Spinal cord (tissue), 10 donors: ENCODE results near the gene TOB2. TPM values are rescaled to one million over a fixed set of nuclear protein-coding genes. Genes with fewer than 3 reads are reported as not detected.

ENCODE experiments used
- DNase-seq, 6 donors: peaks; one replicate each; pipeline versions ENCODE4 v3.0.0 to v3.0.0-alpha.2; 2013 to 2015; ENCODE audit warnings: low spot score in 6 of 6, low read depth in 4 of 6
- H3K27ac ChIP-seq: one replicate; pipeline ENCODE4 v1.5.1; 2013; ENCODE audit warnings: low read depth, low read length, control low read depth
- H3K27me3 ChIP-seq: one replicate; pipeline ENCODE4 v1.6.1; 2013; ENCODE audit warnings: low read length; ENCODE audit not compliant: control insufficient read depth, insufficient read depth
- H3K36me3 ChIP-seq: one replicate; pipeline ENCODE4 v1.6.1; 2013; ENCODE audit warnings: low read length; ENCODE audit not compliant: control insufficient read depth, insufficient read depth
- H3K4me1 ChIP-seq: one replicate; pipeline ENCODE4 v1.6.1; 2013; ENCODE audit warnings: low read length; ENCODE audit not compliant: control insufficient read depth, insufficient read depth
- H3K4me3 ChIP-seq: one replicate; pipeline ENCODE4 v1.5.1; 2013; ENCODE audit warnings: low read depth, low read length, control low read depth
- H3K9me3 ChIP-seq: one replicate; pipeline ENCODE4 v1.6.1; 2013; ENCODE audit warnings: low read length; ENCODE audit not compliant: control insufficient read depth, insufficient read depth
- whole genome bisulfite sequencing: methylation state at CpG from one replicate; pipeline ENCODE4 v1.1.5; 2013; ENCODE audit warnings: missing lambda C conversion rate; ENCODE audit not compliant: insufficient coverage; 5-methylcytosine and 5-hydroxymethylcytosine counted together
- polyA plus RNA-seq, 2 donors: library from polyadenylated mRNA; unstranded; fragments of 120-200 nt; gene quantifications; one replicate each; pipeline ENCODE4 v1.2.1, GENCODE V29; 2013; ENCODE audit not compliant: insufficient read length in 2 of 2
- total RNA-seq, 2 donors: library from RNA; depleted of rRNA in 1 of 2; stranded (reverse); fragments of 120-200 nt in 1 of 2; fragments of >200 nt in 1 of 2; gene quantifications; one replicate each; pipeline versions ENCODE4 v1.2.3 to v1.2.4, GENCODE V29; 2013 to 2014
- donor health status: healthy.

Gene TOB2
- total and polyA plus RNA-seq, 4 donors, result 17.1 to 45.5 (median 38.9) TPM

- H3K4me1 ChIP-seq, result peaks cover 39% of the 10 kb centered on the region
- WGBS, result 85% methylated on average over 4 of the region's 6 CpGs
- no peak for DNase-seq
- no peak overlapping the region for H3K27ac ChIP-seq
- peaks cover 61% of the 10 kb centered on the region for H3K36me3 ChIP-seq
- H3K9me3 ChIP-seq, result no peaks in the 10 kb centered on the region
- no peak overlapping the region for H3K4me3 ChIP-seq
- H3K27me3 ChIP-seq, result no peaks in the 10 kb centered on the region
Measured at GRCh38 chr22:41431656-41432055, 14.9 kb downstream of the TOB2 start.

DNA sequence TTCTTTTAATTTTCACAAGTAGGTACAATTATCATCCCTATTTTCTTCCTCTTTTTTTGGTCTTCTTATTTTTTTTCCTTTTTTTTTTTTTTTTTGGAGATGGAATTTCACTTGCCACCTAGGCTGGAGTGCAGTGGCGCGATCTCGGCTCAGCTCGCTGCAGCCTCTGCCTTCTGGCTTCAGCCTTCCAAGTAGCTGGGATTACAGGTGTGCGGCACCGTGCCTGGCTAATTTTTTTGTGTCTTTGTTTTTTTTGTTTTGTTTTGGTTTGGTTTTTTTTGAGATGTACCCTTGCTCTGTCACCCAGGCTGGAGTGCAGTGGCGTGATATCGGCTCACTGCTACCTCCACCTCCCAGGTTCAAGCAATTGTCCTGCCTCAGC is 16.7 kb downstream of the TOB2 start:
- Histone ChIP-seq H3K36me3 (peaks cover 59% of the 10 kb centered on the region), H3K4me3 (no peak overlapping the region), H3K9me3 (no peaks in the 10 kb centered on the region), H3K27me3 (no peaks in the 10 kb centered on the region), H3K27ac (no peak overlapping the region), H3K4me1 (peaks cover 22% of the 10 kb centered on the region)
- DNase-seq, result no peak
- 94% methylated on average over 6 of the region's 8 CpGs for WGBS

DNA sequence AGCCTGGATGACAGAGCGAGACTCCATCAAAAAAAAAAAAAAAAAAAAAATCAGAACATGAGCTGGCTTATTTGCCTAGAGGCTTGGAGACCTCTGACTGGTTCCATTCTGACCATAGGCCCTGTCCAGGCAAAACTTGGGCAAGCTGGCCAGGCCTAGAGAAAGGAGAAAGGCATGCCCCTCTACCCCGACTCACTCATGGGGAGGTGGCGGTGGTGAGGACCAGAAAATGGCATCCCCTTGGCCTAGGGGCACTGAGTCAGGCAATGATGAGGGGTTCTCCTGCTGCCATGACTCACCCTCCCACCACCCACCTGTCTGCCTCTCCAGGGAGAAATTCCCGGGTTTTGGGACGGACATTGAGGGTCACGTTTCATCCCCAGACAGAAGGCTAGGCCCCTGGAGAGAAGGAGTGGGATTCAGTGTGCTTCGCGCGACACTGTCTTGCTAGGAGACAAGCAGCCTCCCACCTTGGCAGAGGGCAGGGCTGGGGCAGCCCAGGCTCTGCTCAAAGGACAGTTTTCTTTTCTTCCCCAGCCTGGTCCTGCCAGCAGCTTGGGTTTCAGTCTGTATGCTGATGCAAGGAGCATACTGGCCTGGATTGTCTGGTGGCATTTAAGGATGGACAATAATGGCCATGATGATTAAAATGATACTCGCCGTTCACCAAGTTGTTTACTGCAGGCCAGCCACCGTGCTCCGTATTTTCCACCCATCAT is 17.2 kb downstream of the TOB2 start:
- peaks cover 59% of the 10 kb centered on the region for H3K36me3 ChIP-seq
- H3K4me3 ChIP-seq, result no peak overlapping the region
- DNase-seq, result no peak
- H3K4me1 ChIP-seq, result peaks cover 17% of the 10 kb centered on the region
- no peaks in the 10 kb centered on the region for H3K27me3 ChIP-seq
- no peak overlapping the region for H3K27ac ChIP-seq
- 67% methylated on average over 7 of the region's 13 CpGs for WGBS
- H3K9me3 ChIP-seq, result no peaks in the 10 kb centered on the region

- H3K27ac ChIP-seq, result no peak overlapping the region
- DNase-seq, result no peak
- WGBS, result 100% methylated on average over 1 of the region's 9 CpGs
- peaks cover 14% of the 10 kb centered on the region for H3K4me1 ChIP-seq
- H3K4me3 ChIP-seq, result no peak overlapping the region
- H3K36me3 ChIP-seq, result peaks cover 49% of the 10 kb centered on the region
- no peaks in the 10 kb centered on the region for H3K9me3 ChIP-seq
- H3K27me3 ChIP-seq, result no peaks in the 10 kb centered on the region
Measured at GRCh38 chr22:41425660-41426365, 20.8 kb downstream of the TOB2 start.

GRCh38 chr22:41418717-41419116 is 27.9 kb downstream of the TOB2 start:
- peaks cover 12% of the 10 kb centered on the region for H3K36me3 ChIP-seq
- 100% methylated on average over 5 of the region's 9 CpGs for WGBS
- H3K9me3 ChIP-seq, result no peaks in the 10 kb centered on the region
- H3K4me3 ChIP-seq, result no peak overlapping the region
- H3K27me3 ChIP-seq, result no peaks in the 10 kb centered on the region
- DNase-seq, result no peak
- H3K27ac ChIP-seq, result peak overlapping the region; percentile 50
- H3K4me1 ChIP-seq, result peaks cover 35% of the 10 kb centered on the region

- H3K4me1 ChIP-seq, result peaks cover 41% of the 10 kb centered on the region
- peak in 5 of 6 donors; percentile 62 to 91 (median 76) for DNase-seq
- 48% methylated on average over 12 of the region's 13 CpGs for WGBS
- H3K27me3 ChIP-seq, result no peaks in the 10 kb centered on the region
- no peak overlapping the region for H3K4me3 ChIP-seq
- no peaks in the 10 kb centered on the region for H3K9me3 ChIP-seq
- peak overlapping the region; percentile 50 for H3K27ac ChIP-seq
- H3K36me3 ChIP-seq, result peaks cover 3% of the 10 kb centered on the region
Measured at GRCh38 chr22:41417622-41418390, 28.8 kb downstream of the TOB2 start.

DNA sequence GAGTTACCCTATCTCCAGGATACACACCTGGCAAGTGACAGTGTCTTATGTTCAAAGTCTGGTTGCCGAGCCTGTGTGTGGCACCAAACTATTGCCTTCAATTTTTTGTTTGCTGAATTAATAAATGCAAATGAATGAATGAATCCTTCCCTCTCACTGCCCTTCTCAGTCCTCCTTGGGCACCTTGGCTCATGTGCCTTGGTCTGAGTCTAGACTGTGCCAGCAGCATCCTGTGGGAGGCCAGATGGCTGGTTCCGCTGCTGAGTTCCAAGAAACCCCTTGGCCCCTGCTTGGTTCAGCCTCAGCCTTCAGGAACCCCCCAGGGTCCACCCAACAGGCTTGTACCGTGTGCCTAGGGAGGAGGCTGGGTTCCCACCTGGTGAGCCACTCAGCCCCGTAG is 31.0 kb downstream of the TOB2 start:
- WGBS, result 89% methylated on average over 3 of the region's 4 CpGs
- Histone ChIP-seq H3K4me1 (peaks cover 58% of the 10 kb centered on the region), H3K4me3 (no peak overlapping the region), H3K36me3 (peaks cover 3% of the 10 kb centered on the region), H3K9me3 (no peaks in the 10 kb centered on the region), H3K27me3 (no peaks in the 10 kb centered on the region), H3K27ac (no peak overlapping the region)
- no peak for DNase-seq

GRCh38 chr22:41411021-41411851 is 35.4 kb downstream of the TOB2 start:
- H3K9me3 ChIP-seq, result no peaks in the 10 kb centered on the region
- H3K27ac ChIP-seq, result no peak overlapping the region
- peaks cover 47% of the 10 kb centered on the region for H3K4me1 ChIP-seq
- peaks cover 3% of the 10 kb centered on the region for H3K36me3 ChIP-seq
- WGBS, result 74% methylated on average over 5 of the region's 11 CpGs
- H3K27me3 ChIP-seq, result no peaks in the 10 kb centered on the region
- DNase-seq, result peak in 1 of 6 donors; percentile 28
- H3K4me3 ChIP-seq, result no peak overlapping the region

DNA sequence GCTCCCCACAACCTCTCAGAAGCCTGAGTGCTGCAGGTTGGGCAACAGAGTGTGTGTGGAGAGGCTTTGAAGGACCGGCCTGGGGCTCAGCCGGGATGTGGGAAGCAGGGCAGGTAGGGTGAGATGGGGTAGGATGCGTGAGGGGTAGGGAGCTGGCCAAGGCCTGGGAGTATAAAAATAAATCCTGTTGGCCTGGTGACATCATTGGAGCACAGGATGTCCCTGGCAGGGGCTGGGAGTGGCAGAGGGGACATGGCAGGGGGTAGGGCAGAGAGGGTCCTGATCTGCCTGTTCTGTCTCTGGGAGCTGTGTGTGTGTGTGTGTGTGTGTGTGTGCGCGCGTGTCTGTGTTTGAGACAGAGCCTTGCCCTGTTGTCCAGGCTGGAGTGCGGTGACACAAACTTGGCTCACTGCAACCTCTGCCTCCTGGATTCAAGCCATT is 36.3 kb downstream of the TOB2 start:
- no peak overlapping the region for H3K4me3 ChIP-seq
- WGBS, result 74% methylated on average over 3 of the region's 7 CpGs
- H3K36me3 ChIP-seq, result no peaks in the 10 kb centered on the region
- peaks cover 42% of the 10 kb centered on the region for H3K4me1 ChIP-seq
- DNase-seq, result no peak
- no peaks in the 10 kb centered on the region for H3K27me3 ChIP-seq
- H3K27ac ChIP-seq, result no peak overlapping the region
- H3K9me3 ChIP-seq, result no peaks in the 10 kb centered on the region
